AG10803 (cell line): ENCODE data around the gene CACNA1I.

Experiments
- DNase-seq: peaks from one replicate; pipeline ENCODE4 v3.0.0; 2010; ENCODE audit warnings: low read depth
- H3K4me3 ChIP-seq: 2 replicates; pipeline ENCODE4 v1.5.1; 2011; ENCODE audit warnings: mild to moderate bottlenecking, low read length, control low read depth
- CTCF ChIP-seq: conservative IDR thresholded peaks from 2 replicates; pipeline ENCODE4 v1.5.1; 2011; ENCODE audit warnings: mild to moderate bottlenecking, low read length, control low read depth, inconsistent platforms

The CACNA1I gene

DNA sequence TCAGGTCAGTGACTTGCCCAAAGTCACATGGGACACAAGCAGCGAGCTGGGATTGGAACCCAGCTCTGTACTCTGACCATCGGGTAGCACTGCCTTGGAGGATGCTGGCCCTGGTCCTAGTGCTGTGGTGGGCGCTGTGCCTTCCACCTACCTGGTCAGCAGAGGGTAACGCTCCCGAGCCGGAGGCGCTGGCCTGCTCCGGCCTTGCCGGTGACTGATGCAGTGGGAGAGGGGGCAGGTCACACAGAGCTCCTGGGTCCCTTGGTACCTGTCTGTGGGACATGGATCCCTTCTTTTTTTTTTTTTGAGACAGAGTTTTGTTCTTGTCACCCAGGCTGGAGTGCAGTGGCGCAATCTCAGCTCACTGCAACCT is 43.0 kb downstream of the CACNA1I start:
- TF ChIP-seq CTCF = no peak
- H3K4me3 ChIP-seq = no peak overlapping the region
- no peak for DNase-seq

GRCh38 chr22:39614442-39614841 is 43.9 kb downstream of the CACNA1I start:
- DNase-seq = no peak
- no peak for TF ChIP-seq CTCF
- H3K4me3 ChIP-seq = no peak overlapping the region

DNA sequence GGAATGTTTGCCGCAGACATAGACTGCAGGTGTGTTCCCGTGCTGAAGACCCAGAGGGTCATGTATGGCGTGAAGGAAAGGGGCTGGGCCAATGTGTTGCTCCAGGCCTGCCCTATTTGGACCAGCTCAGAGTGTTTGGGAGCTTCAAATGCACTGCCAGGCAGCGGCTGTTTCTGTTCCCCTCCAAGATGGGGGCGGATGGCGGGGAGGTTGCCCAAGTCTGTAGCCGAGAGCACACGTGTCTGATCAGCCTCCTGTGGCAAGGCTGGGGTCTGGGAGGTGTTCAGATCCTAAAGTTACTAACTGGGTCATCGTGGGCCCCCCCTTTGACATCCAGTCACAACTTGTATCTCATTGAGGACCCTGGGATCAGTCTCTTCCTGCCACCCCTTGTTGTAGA is 45.5 kb downstream of the CACNA1I start:
- no peak overlapping the region for H3K4me3 ChIP-seq
- no peak for TF ChIP-seq CTCF
- DNase-seq = no peak

- TF ChIP-seq CTCF = no peak
- no peak for DNase-seq
- H3K4me3 ChIP-seq = no peak overlapping the region
Observed at GRCh38 chr22:39616781-39617180, 46.2 kb downstream of the CACNA1I start.

DNA sequence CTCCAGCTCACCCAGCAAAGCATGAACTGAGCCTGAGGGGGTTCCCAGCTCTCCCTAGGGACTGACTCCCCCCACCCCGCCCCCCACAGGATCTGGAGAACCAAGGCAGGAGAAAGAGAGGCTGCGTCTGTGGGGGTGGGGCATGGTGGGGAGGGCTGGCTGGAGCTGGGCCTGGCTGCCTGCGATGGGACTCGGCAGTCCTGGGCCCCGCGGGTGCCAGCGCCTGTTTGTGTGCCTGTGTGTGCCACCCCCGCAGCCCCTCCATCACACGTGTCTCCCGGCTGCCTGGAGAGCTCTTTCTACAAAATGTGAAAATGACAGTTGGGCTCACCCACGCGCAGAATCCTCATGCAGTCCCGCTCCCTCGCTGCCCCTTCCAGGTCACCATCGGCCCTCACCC is 46.8 kb downstream of the CACNA1I start:
- TF ChIP-seq CTCF = no peak
- no peak overlapping the region for H3K4me3 ChIP-seq
- DNase-seq = no peak

GRCh38 chr22:39617970-39618757 is 47.6 kb downstream of the CACNA1I start:
- H3K4me3 ChIP-seq = no peak overlapping the region
- TF ChIP-seq CTCF = no peak
- DNase-seq = no peak

DNA sequence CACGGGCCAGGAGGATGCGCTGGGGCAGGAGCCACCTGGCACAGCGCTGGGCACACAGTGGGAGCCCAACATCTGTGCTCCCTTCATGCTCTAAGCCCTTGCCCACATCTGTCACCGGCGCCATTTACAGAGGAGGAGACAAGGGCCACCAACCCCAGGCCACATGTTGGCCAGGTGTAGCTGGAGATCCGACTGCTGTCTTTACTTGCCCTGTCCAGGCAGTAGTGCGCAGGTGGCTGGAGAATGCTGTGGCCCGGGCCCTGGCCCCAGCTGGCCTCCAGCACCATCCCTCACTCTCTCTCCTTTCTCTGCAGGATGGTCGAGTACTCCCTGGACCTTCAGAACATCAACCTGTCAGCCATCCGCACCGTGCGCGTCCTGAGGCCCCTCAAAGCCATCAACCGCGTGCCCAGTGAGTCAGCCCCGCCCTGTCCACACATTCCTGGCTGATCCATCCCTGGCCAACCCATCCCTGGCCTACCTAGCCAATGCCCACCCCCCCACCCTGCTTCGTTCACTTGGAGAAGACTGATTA is 48.5 kb downstream of the CACNA1I start:
- no peak overlapping the region for H3K4me3 ChIP-seq
- no peak for DNase-seq
- TF ChIP-seq CTCF = no peak
